H9 (cell line): ENCODE results near the gene MLPH. TPM values are rescaled to one million over a fixed set of nuclear protein-coding genes. Genes with fewer than 3 reads are reported as not detected.

ENCODE experiments used
- DNase-seq: peaks from one replicate; pipeline ENCODE4 v3.0.0-alpha.2; 2017
- H2AFZ ChIP-seq: one replicate; pipeline ENCODE4 v1.6.1; 2013; ENCODE audit warnings: mild to moderate bottlenecking, low read length, control low read depth, moderate library complexity
- H2AK5ac ChIP-seq: 2 replicates; pipeline ENCODE4 v1.6.1; 2013; ENCODE audit warnings: low read length, control low read depth, mixed read lengths; ENCODE audit not compliant: insufficient read length
- H2BK120ac ChIP-seq: one replicate; pipeline ENCODE4 v1.6.1; 2013; ENCODE audit warnings: low read depth, mild to moderate bottlenecking, low read length, control low read depth, inconsistent platforms; ENCODE audit not compliant: poor library complexity, severe bottlenecking
- H2BK12ac ChIP-seq: 2 replicates; pipeline ENCODE4 v1.6.1; 2013; ENCODE audit warnings: low read length, control low read depth, mixed read lengths, low read depth; ENCODE audit not compliant: insufficient read length
- H2BK15ac ChIP-seq: 2 replicates; pipeline ENCODE4 v1.6.1; 2013; ENCODE audit warnings: low read depth, low read length, control low read depth
- H2BK20ac ChIP-seq: one replicate; pipeline ENCODE4 v1.6.1; 2013; ENCODE audit warnings: low read depth, mild to moderate bottlenecking, low read length, control low read depth, inconsistent platforms; ENCODE audit not compliant: poor library complexity, severe bottlenecking
- H2BK5ac ChIP-seq: 2 replicates; pipeline ENCODE4 v1.6.1; 2013; ENCODE audit warnings: low read length, control low read depth, mixed read lengths; ENCODE audit not compliant: insufficient read length
- H3K14ac ChIP-seq: 2 replicates; pipeline ENCODE4 v1.6.1; 2013; ENCODE audit warnings: low read length, control low read depth; ENCODE audit not compliant: insufficient read depth
- H3K18ac ChIP-seq: 2 replicates; pipeline ENCODE4 v1.6.1; 2013; ENCODE audit warnings: low read depth, mild to moderate bottlenecking, mixed read lengths, low read length, control low read depth; ENCODE audit not compliant: insufficient read length
- H3K23ac ChIP-seq: 2 replicates; pipeline ENCODE4 v1.6.1; 2013; ENCODE audit warnings: low read length, control low read depth, mixed read lengths, low read depth; ENCODE audit not compliant: insufficient read length
- H3K23me2 ChIP-seq: 2 replicates; pipeline ENCODE4 v1.6.1; 2013; ENCODE audit warnings: low read depth, mild to moderate bottlenecking, mixed read lengths, low read length, control low read depth; ENCODE audit not compliant: insufficient read length, poor library complexity, severe bottlenecking
- H3K27ac ChIP-seq: 2 replicates; pipeline ENCODE4 v1.5.1; 2013; ENCODE audit warnings: low read length, control low read depth, mixed read lengths, low read depth; ENCODE audit not compliant: insufficient read length
- H3K27me3 ChIP-seq: 2 replicates; pipeline ENCODE4 v1.6.1; 2013; ENCODE audit warnings: low read length, control low read depth, inconsistent platforms; ENCODE audit not compliant: insufficient read depth
- H3K4ac ChIP-seq: 2 replicates; pipeline ENCODE4 v1.6.1; 2013; ENCODE audit warnings: low read depth, mild to moderate bottlenecking, control low read depth, inconsistent platforms, low read length, moderate library complexity
- H3K4me1 ChIP-seq: 2 replicates; pipeline ENCODE4 v1.6.1; 2013; ENCODE audit warnings: low read length, control low read depth, inconsistent platforms; ENCODE audit not compliant: insufficient read depth
- H3K4me2 ChIP-seq: 2 replicates; pipeline ENCODE4 v1.6.1; 2013; ENCODE audit warnings: low read length, control low read depth, mixed read lengths; ENCODE audit not compliant: insufficient read length, insufficient read depth
- H3K56ac ChIP-seq: 2 replicates; pipeline ENCODE4 v1.6.1; 2013; ENCODE audit warnings: low read depth, mild to moderate bottlenecking, mixed read lengths, low read length, control low read depth; ENCODE audit not compliant: insufficient read length
- H3K79me1 ChIP-seq: 2 replicates; pipeline ENCODE4 v1.6.1; 2013; ENCODE audit warnings: low read depth, mild to moderate bottlenecking, moderate library complexity, low read length, control low read depth, inconsistent platforms; ENCODE audit not compliant: insufficient read depth, poor library complexity, severe bottlenecking
- H3K79me2 ChIP-seq: 2 replicates; pipeline ENCODE4 v1.6.1; 2013; ENCODE audit warnings: low read length, control low read depth, inconsistent platforms; ENCODE audit not compliant: insufficient read depth
- H3K9ac ChIP-seq: 2 replicates; pipeline ENCODE4 v1.6.1; 2013; ENCODE audit warnings: low read length, control low read depth, mixed read lengths; ENCODE audit not compliant: insufficient read length; ENCODE audit errors: extremely low read depth
- H3K9me3 ChIP-seq: one replicate; pipeline ENCODE4 v1.6.1; 2013; ENCODE audit warnings: low read depth, low read length, inconsistent platforms; ENCODE audit not compliant: control insufficient read depth
- H3T11ph ChIP-seq: one replicate; pipeline ENCODE4 v1.6.1; 2013; ENCODE audit warnings: mild to moderate bottlenecking, low read length, control low read depth, inconsistent platforms
- H4K20me1 ChIP-seq: one replicate; pipeline ENCODE4 v1.6.1; 2013; ENCODE audit not compliant: control insufficient read depth, insufficient read length, insufficient read depth
- H4K5ac ChIP-seq: 2 replicates; pipeline ENCODE4 v1.6.1; 2013; ENCODE audit warnings: low read depth, mild to moderate bottlenecking, mixed read lengths, low read length, control low read depth; ENCODE audit not compliant: insufficient read length
- H4K8ac ChIP-seq: replicated peaks from 2 replicates; pipeline ENCODE4 v1.6.1; 2013; ENCODE audit warnings: low read length, control low read depth, mixed read lengths, low read depth; ENCODE audit not compliant: insufficient read length
- H4K91ac ChIP-seq: 2 replicates; pipeline ENCODE4 v1.6.1; 2013; ENCODE audit warnings: low read depth, mild to moderate bottlenecking, moderate library complexity, mixed read lengths, low read length, control low read depth; ENCODE audit not compliant: insufficient read length
- H3K27ac Mint-ChIP-seq, 3 experiments: 2 replicates in 2 of 3; 3 replicates in 1 of 3; pipeline ENCODE4 v1.8.0; 2020 to 2021; ENCODE audit warnings: mixed read lengths in 3 of 3, mild to moderate bottlenecking in 1 of 3, moderate library complexity in 1 of 3
- H3K27me3 Mint-ChIP-seq: 2 replicates; pipeline ENCODE4 v1.8.0; 2021; ENCODE audit warnings: low read depth, mild to moderate bottlenecking, moderate library complexity, mixed read lengths
- H3K36me3 Mint-ChIP-seq, 3 experiments: 2 replicates in 2 of 3; 3 replicates in 1 of 3; pipeline ENCODE4 v1.8.0; 2020 to 2021; ENCODE audit warnings: low read depth in 3 of 3, mixed read lengths in 3 of 3; ENCODE audit not compliant: insufficient read depth in 1 of 3
- H3K4me1 Mint-ChIP-seq, 2 experiments: 2 replicates each; pipeline ENCODE4 v1.8.0; 2020; ENCODE audit warnings: mixed read lengths in 2 of 2
- H3K4me3 Mint-ChIP-seq, 2 experiments: 2 replicates in 1 of 2; 3 replicates in 1 of 2; pipeline ENCODE4 v1.8.0; 2020 to 2021; ENCODE audit warnings: mild to moderate bottlenecking in 2 of 2, mixed read lengths in 2 of 2, moderate library complexity in 1 of 2
- H3K9me3 Mint-ChIP-seq, 2 experiments: 2 replicates in 1 of 2; 3 replicates in 1 of 2; pipeline ENCODE4 v1.8.0; 2020; ENCODE audit warnings: mild to moderate bottlenecking in 2 of 2, mixed read lengths in 2 of 2, moderate library complexity in 1 of 2
- CTCF ChIP-seq: fragments of 200-600 bp; sonication (generic); conservative IDR thresholded peaks from 3 replicates; pipeline ENCODE4 v1.8.0; 2021; ENCODE audit warnings: antibody characterized with exemption, mild to moderate bottlenecking
- WGBS: extraction: QIAGEN DNeasy Blood & Tissue Kit; methylation state at CpG from one replicate; pipeline ENCODE4 v1.1.7; 2013; ENCODE audit warnings: missing lambda C conversion rate, low lambda C conversion rate, mixed read lengths; ENCODE audit not compliant: insufficient read length; ENCODE audit errors: extremely low coverage; 5-methylcytosine and 5-hydroxymethylcytosine counted together
- total RNA-seq: library from RNA; stranded (reverse); gene quantifications from 2 replicates; pipeline ENCODE4 v1.2.1, GENCODE V29; 2021

Gene MLPH
- total RNA-seq, 1 experiment from 2014 or later = 3.4 TPM

GRCh38 chr2:237445611-237446337 lies 41.3 kb upstream of the MLPH start:
- Histone ChIP-seq H3K18ac (no peak overlapping the region), H3K9me3 (no peaks in the 10 kb centered on the region), H3K14ac (no peak overlapping the region; the same call in 1 of the 2 replicates), H2BK120ac (no peak overlapping the region), H3K27ac (no peak overlapping the region), H3K79me2 (no peaks in the 10 kb centered on the region), H3K9ac (no peak overlapping the region), H3K23ac (no peak overlapping the region), H4K8ac (no peak overlapping the region), H2BK15ac (no peak overlapping the region), H2AK5ac (no peak overlapping the region), H2BK12ac (no peak overlapping the region), H2BK20ac (no peak overlapping the region), H4K5ac (no peak overlapping the region), H3K27me3 (no peaks in the 10 kb centered on the region), H3K4me1 (no peaks in the 10 kb centered on the region), H3K4ac (no peak overlapping the region), H3K56ac (no peak overlapping the region), H2BK5ac (no peak overlapping the region), H3K4me2 (no peak overlapping the region), H2AFZ (no peak overlapping the region), H3T11ph (no peak overlapping the region), H4K91ac (no peak overlapping the region), H3K79me1 (no peaks in the 10 kb centered on the region), H3K23me2 (no peaks in the 10 kb centered on the region), H4K20me1 (no peaks in the 10 kb centered on the region)
- peaks cover 35% of the 10 kb centered on the region for H3K27me3 Mint-ChIP-seq
- no peak for DNase-seq
- H3K36me3 Mint-ChIP-seq = no peaks in the 10 kb centered on the region
- H3K27ac Mint-ChIP-seq = no peak overlapping the region
- no peak overlapping the region for H3K4me3 Mint-ChIP-seq
- no peak for TF ChIP-seq CTCF
- no peaks in the 10 kb centered on the region for H3K4me1 Mint-ChIP-seq
- WGBS = no CpG with 5 or more reads among the region's 26 CpGs
- no peaks in the 10 kb centered on the region; a peak in 1 of 5 replicates for H3K9me3 Mint-ChIP-seq
